ENCODE measurements around the gene NDUFV1.
A peak's percentile ranks its signal among the peaks of the same experiment; 100 is the strongest.
"Not testable (repeated sequence)": the region's sequence is repeated elsewhere in the genome, so short reads cannot be mapped to it uniquely, and the experiment has no call there.

Gene NDUFV1

GRCh38 chr11:67622905-67623304, 16.2 kb downstream of the NDUFV1 start:
- not testable (repeated sequence) for H3K27me3 ChIP-seq (ENCODE audit: control insufficient read depth in 1 of 2, insufficient read depth in 2 of 2, low read length in 2 of 2); H3K27ac ChIP-seq (ENCODE audit: low read depth, low read length); H3K9me3 ChIP-seq (ENCODE audit: low read length); H3K36me3 ChIP-seq (ENCODE audit: insufficient read depth, low read length); H3K9ac ChIP-seq (ENCODE audit: low read length); H3K4me1 ChIP-seq (ENCODE audit: insufficient read depth, low read length); H3K4me3 ChIP-seq (ENCODE audit: low read depth in 1 of 2, low read length in 2 of 2)

GRCh38 chr11:67623795-67624194, 17.1 kb downstream of the NDUFV1 start:
- H3K9me3 ChIP-seq (ENCODE audit: low read length); H3K27me3 ChIP-seq (ENCODE audit: control insufficient read depth in 1 of 2, insufficient read depth in 2 of 2, low read length in 2 of 2); H3K4me1 ChIP-seq (ENCODE audit: insufficient read depth, low read length); H3K4me3 ChIP-seq (ENCODE audit: low read depth in 1 of 2, low read length in 2 of 2); H3K27ac ChIP-seq (ENCODE audit: low read depth, low read length); H3K36me3 ChIP-seq (ENCODE audit: insufficient read depth, low read length); H3K9ac ChIP-seq (ENCODE audit: low read length): not testable (repeated sequence)

GRCh38 chr11:67626131-67626833, 19.5 kb downstream of the NDUFV1 start:
- H3K4me1 ChIP-seq (ENCODE audit: insufficient read depth, low read length), result peaks cover 13% of the 10 kb centered on the region
- H3K36me3 ChIP-seq (ENCODE audit: insufficient read depth, low read length); H3K27ac ChIP-seq (ENCODE audit: low read depth, low read length); H3K27me3 ChIP-seq (ENCODE audit: control insufficient read depth in 1 of 2, insufficient read depth in 2 of 2, low read length in 2 of 2); H3K9me3 ChIP-seq (ENCODE audit: low read length); H3K4me3 ChIP-seq (ENCODE audit: low read depth in 1 of 2, low read length in 2 of 2); H3K9ac ChIP-seq (ENCODE audit: low read length): not testable (repeated sequence)

GRCh38 chr11:67626970-67627369, 20.2 kb downstream of the NDUFV1 start:
- H3K4me3 ChIP-seq (ENCODE audit: low read depth in 1 of 2, low read length in 2 of 2), result no peak overlapping the region
- no peaks in the 10 kb centered on the region for H3K27me3 ChIP-seq (ENCODE audit: control insufficient read depth in 1 of 2, insufficient read depth in 2 of 2, low read length in 2 of 2)

GRCh38 chr11:67627441-67627811, 20.7 kb downstream of the NDUFV1 start:
- H3K4me1 ChIP-seq (ENCODE audit: insufficient read depth, low read length), result peaks cover 13% of the 10 kb centered on the region
- H3K27me3 ChIP-seq (ENCODE audit: control insufficient read depth in 1 of 2, insufficient read depth in 2 of 2, low read length in 2 of 2), result no peaks in the 10 kb centered on the region
- H3K4me3 ChIP-seq (ENCODE audit: low read depth in 1 of 2, low read length in 2 of 2), result no peak overlapping the region
- H3K9ac ChIP-seq (ENCODE audit: low read length), result no peak overlapping the region
- no peaks in the 10 kb centered on the region for H3K9me3 ChIP-seq (ENCODE audit: low read length)
- no peak overlapping the region for H3K27ac ChIP-seq (ENCODE audit: low read depth, low read length)
- no peaks in the 10 kb centered on the region for H3K36me3 ChIP-seq (ENCODE audit: insufficient read depth, low read length)

More at GRCh38 chr11:67626970-67627369, 20.2 kb downstream of the NDUFV1 start:
- Histone ChIP-seq H3K27ac (ENCODE audit: low read depth, low read length) (no peak overlapping the region), H3K36me3 (ENCODE audit: insufficient read depth, low read length) (no peaks in the 10 kb centered on the region), H3K9me3 (ENCODE audit: low read length) (no peaks in the 10 kb centered on the region), H3K4me1 (ENCODE audit: insufficient read depth, low read length) (peaks cover 13% of the 10 kb centered on the region), H3K9ac (ENCODE audit: low read length) (no peak overlapping the region)

GRCh38 chr11:67627812-67628624, 21.3 kb downstream of the NDUFV1 start:
- Histone ChIP-seq H3K9ac (ENCODE audit: low read length) (no peak overlapping the region), H3K4me1 (ENCODE audit: insufficient read depth, low read length) (peaks cover 13% of the 10 kb centered on the region), H3K36me3 (ENCODE audit: insufficient read depth, low read length) (no peaks in the 10 kb centered on the region), H3K9me3 (ENCODE audit: low read length) (no peaks in the 10 kb centered on the region), H3K4me3 (ENCODE audit: low read depth in 1 of 2, low read length in 2 of 2) (no peak overlapping the region), H3K27me3 (ENCODE audit: control insufficient read depth in 1 of 2, insufficient read depth in 2 of 2, low read length in 2 of 2) (no peaks in the 10 kb centered on the region), H3K27ac (ENCODE audit: low read depth, low read length) (no peak overlapping the region)

GRCh38 chr11:67628710-67629385, 22.1 kb downstream of the NDUFV1 start:
- H3K27me3 ChIP-seq (ENCODE audit: control insufficient read depth in 1 of 2, insufficient read depth in 2 of 2, low read length in 2 of 2), result no peaks in the 10 kb centered on the region
- no peaks in the 10 kb centered on the region for H3K36me3 ChIP-seq (ENCODE audit: insufficient read depth, low read length)
- H3K9me3 ChIP-seq (ENCODE audit: low read length), result no peaks in the 10 kb centered on the region
- H3K4me3 ChIP-seq (ENCODE audit: low read depth in 1 of 2, low read length in 2 of 2), result peak overlapping the region in 1 of 2 donors; percentile 47
- H3K9ac ChIP-seq (ENCODE audit: low read length), result no peak overlapping the region
- H3K27ac ChIP-seq (ENCODE audit: low read depth, low read length), result no peak overlapping the region
- peaks cover 13% of the 10 kb centered on the region for H3K4me1 ChIP-seq (ENCODE audit: insufficient read depth, low read length)

- peaks cover 13% of the 10 kb centered on the region for H3K4me1 ChIP-seq (ENCODE audit: insufficient read depth, low read length)
- H3K27ac ChIP-seq (ENCODE audit: low read depth, low read length), result peak within 1 kb of the TSS; percentile 83
- H3K27me3 ChIP-seq (ENCODE audit: control insufficient read depth in 1 of 2, insufficient read depth in 2 of 2, low read length in 2 of 2), result no peaks in the 10 kb centered on the region
- H3K36me3 ChIP-seq (ENCODE audit: insufficient read depth, low read length), result no peaks in the 10 kb centered on the region
- H3K9ac ChIP-seq (ENCODE audit: low read length), result peak within 1 kb of the TSS; percentile 61
- H3K4me3 ChIP-seq (ENCODE audit: low read depth in 1 of 2, low read length in 2 of 2), result peak within 1 kb of the TSS; percentile 70 to 86
- H3K9me3 ChIP-seq (ENCODE audit: low read length), result no peaks in the 10 kb centered on the region
These were observed 22.9 kb downstream of the NDUFV1 start, which contains the start of gene NUDT8 for GRCh38 chr11:67629386-67630227. Gene NUDT8, minus strand, starts transcription at chr11:67629937. Its CDS starts 26 bp downstream, at chr11:67629911.

- Histone ChIP-seq H3K27me3 (ENCODE audit: control insufficient read depth in 1 of 2, insufficient read depth in 2 of 2, low read length in 2 of 2) (no peaks in the 10 kb centered on the region), H3K9me3 (ENCODE audit: low read length) (no peaks in the 10 kb centered on the region), H3K27ac (ENCODE audit: low read depth, low read length) (peak overlapping the region; percentile 83), H3K4me3 (ENCODE audit: low read depth in 1 of 2, low read length in 2 of 2) (peak overlapping the region; percentile 70 to 86), H3K36me3 (ENCODE audit: insufficient read depth, low read length) (no peaks in the 10 kb centered on the region), H3K4me1 (ENCODE audit: insufficient read depth, low read length) (peaks cover 13% of the 10 kb centered on the region), H3K9ac (ENCODE audit: low read length) (peak overlapping the region; percentile 61)
These were observed 23.6 kb downstream of the NDUFV1 start for GRCh38 chr11:67630228-67630942.

GRCh38 chr11:67630943-67631331, 24.2 kb downstream of the NDUFV1 start:
- Histone ChIP-seq H3K36me3 (ENCODE audit: insufficient read depth, low read length) (no peaks in the 10 kb centered on the region), H3K4me3 (ENCODE audit: low read depth in 1 of 2, low read length in 2 of 2) (peak overlapping the region; percentile 70 to 86), H3K9me3 (ENCODE audit: low read length) (no peaks in the 10 kb centered on the region), H3K4me1 (ENCODE audit: insufficient read depth, low read length) (peaks cover 13% of the 10 kb centered on the region), H3K9ac (ENCODE audit: low read length) (peak overlapping the region; percentile 61), H3K27me3 (ENCODE audit: control insufficient read depth in 1 of 2, insufficient read depth in 2 of 2, low read length in 2 of 2) (no peaks in the 10 kb centered on the region), H3K27ac (ENCODE audit: low read depth, low read length) (peak overlapping the region; percentile 83)

Data from muscle layer of colon (tissue), 2 donors.